NCI-H1092 treated with DMSO at 0.1 percent for 48 hours (cell line): Measurements from ENCODE around the gene SLC7A11.
"Not testable (repeated sequence)": the region's sequence is repeated elsewhere in the genome, so short reads cannot be mapped to it uniquely, and the experiment has no call there.

ENCODE experiments used
- DNase-seq: peaks from one replicate; lab custom pipeline; 2025; lab: John Stamatoyannopoulos, UW

SLC7A11 gene

DNA sequence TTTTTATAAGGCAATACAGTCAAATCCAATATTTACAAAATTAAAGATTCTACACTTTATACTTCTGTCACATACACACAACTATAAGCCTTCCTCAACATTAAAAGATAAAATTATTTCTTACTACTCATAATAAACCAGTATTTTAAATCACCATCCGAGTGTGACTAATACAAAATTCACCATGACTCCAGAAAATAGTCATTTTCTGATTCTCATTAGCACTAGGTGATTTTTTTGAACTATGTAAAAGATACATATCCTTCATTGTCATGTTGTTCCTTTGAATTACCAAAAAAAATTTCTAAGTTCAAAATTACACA lies 646 bp upstream of the SLC7A11 start:
- DNase-seq: no peak

DNA sequence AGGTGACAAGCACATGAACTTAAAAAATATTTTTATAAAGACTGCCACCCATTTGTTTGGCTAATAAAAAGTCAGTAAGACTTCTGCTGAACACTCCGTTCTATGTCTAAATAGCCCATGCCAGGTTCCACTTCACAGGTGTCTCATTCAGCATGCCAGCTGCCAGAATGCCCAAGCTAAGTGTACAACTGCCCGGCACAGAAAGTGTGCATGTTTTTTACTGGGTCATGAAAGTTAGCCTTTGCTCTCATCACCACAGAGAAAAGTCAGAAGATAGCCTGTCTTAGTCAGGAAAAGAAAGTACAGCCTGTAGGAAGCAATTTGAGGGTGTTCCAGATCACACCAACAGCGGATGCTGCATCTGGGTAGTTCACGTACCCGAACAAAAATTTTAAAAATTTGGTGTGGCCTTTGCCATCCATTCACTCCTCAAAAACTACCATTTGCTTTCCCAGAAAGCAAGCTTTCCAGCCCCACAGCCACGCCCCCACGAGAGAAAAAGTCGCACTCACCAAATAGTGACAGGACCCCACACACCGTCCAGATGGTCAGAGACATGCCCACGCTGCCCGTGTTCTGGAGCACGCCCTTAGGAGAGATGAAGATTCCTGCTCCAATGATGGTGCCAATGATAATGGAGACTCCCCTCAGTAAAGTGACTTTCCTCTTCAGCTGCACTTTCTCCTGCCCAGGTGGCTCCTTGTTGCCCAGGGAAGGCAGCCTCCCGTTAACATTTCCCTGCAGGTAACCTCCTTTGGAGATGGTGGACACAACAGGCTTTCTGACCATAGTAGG lies 671 bp downstream of the SLC7A11 start:
- DNase-seq: no peak

GRCh38 chr4:138239491-138239890 lies 2.7 kb downstream of the SLC7A11 start:
- DNase-seq: no peak

DNA sequence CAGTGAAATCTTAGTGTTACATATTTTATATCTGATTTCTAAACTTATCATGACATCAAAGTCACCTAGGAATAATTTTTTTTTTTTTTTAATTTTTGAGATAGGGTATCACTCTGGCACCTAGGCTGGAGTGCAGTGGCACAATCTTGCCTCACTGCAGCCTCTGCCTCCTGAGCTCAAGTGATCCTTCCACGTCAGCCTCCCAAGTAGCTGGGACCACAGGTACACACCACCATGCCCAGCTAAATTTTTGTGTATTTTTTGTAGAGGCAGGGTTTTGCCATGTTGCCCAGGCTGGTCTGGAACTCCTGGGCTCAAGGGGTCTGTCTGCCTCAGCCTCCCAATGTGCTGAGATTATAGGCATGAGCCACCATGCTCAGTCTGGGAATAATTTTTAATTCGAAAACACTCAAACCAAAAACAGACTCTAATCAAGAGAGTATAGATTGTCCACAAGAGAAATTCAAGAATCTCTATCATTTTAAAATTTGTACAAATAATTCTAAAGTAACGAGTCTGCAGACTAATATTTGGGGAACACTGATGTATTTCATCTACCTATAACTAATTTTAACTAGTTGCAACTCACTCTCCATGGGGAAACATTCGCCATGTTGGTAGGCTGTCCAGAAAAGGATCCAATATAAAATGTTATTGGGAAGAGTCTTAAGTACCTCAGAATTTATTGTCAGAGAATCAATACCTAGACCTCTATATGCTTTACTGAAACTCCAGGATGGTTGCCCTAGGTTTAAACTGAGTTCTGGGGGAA lies 3.4 kb downstream of the SLC7A11 start:
- DNase-seq: no peak

DNA sequence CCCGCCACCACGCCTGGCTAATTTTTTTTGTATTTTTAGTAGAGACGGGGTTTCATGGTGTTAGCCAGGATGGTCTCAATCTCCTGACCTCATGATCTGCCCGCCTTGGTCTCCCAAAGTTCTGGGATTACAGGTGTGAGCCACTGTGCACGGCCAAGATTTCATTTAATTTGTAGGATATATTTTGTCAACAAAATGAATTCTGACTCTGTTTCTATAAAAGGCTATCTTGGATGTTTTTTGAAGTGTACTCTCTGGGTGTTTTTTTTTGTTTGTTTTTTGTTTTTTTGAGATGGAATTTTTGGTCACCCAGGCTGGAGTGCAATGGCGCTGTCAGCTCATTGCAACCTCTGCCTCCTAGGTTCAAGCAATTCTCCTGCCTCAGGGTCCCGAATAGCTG lies 5.0 kb downstream of the SLC7A11 start:
- not testable (repeated sequence) for DNase-seq

DNA sequence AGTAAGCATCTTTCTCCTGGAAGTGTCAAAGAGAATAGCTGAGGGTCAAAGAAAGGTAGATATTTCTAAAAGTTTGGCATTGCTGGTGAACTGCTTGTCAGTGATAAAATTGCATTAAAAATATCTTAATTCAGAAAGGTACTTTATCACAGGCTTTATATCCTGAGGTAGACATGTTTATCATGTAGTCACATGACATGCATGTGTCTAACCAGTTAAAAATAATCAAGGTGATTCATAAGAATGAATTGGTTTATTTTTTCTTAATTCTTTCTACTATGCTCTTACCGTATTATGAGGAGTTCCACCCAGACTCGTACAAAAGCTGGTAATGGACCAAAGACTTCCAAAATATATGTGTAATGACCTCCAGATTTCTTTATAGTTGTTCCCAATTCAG lies 6.1 kb downstream of the SLC7A11 start:
- DNase-seq: no peak

DNA sequence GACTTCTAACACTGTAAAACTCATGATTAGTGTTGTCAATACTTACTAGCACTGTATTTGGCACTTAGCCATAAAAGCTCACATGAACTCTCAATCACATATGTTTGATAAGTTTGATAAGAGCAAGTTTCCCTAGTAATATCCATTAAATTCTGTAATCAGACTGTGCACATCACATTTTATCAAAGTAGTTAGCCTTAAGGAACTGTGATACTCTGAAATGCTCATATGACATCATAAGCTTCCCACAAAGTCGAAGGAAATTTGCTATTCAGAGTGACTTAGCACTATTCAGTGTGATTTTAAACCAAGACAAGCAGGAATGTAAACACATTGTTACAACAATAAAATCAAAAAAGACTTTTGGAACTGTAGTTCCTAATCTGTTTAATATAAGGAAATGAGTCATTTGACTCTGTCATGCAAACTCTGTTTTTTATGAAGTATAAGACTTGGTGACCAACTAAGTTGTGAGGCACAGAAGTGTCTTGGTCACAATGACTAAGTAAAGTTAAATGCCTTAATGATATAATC lies 6.7 kb downstream of the SLC7A11 start:
- no peak for DNase-seq

DNA sequence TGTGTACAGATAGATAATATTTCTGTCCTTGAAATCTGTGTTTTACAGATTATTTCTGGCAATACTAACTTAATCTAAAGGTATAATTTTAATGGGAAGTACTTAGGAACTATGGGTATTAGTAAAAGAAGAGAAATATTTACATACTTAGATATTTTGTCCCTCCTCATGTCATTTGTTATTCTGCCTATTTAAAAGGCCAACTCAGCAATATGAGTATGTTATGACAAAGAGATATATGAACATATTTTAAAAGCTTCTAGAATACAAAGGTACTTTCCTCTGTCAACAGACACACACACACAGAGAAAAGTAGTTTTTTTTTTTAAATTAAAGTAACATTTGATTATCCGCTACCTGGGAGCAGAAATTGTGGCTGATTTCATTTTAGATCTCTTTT lies 7.9 kb downstream of the SLC7A11 start:
- DNase-seq: no peak

- DNase-seq: no peak
Measured at GRCh38 chr4:138233313-138234034, 8.7 kb downstream of the SLC7A11 start.

GRCh38 chr4:138232364-138232763 lies 9.8 kb downstream of the SLC7A11 start:
- DNase-seq: no peak

DNA sequence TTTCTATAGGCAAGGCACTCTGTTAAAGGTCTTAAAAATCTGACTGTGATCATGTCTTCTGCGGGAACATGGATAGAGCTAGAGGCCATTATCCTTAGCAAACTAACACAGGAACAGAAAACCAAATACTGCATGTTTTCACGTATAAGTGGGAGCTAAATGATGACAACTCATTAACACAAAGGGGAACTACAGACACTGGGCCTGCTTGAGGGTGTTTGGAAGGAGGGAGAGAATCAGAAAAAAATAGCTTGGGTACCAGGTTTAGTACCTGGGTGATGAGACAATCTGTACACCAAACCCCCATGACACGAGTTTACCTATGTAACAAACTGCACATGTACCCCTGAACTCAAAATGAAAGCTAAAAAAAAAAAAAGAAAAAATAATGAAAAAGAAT lies 12.1 kb downstream of the SLC7A11 start:
- no peak for DNase-seq

GRCh38 chr4:138229160-138229559 lies 13.0 kb downstream of the SLC7A11 start:
- DNase-seq: no peak

DNA sequence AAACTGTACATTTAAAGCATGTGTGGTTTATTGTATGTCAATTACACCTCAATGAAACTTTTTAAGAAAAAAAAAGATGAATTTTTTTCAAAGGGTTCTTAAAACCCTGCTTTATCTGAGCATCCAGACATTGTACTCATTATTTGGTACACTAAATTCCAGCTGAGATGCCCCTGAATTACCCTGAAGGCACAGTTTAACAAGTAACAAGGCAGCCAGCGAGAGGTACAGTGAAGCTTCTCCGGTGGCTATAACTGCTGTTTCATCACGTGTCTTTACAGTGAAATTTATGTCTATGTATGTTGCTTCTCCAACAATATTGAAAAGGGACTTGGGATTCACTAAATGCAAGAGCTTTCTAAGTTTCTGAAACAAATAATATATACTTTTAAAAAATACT lies 15.8 kb downstream of the SLC7A11 start:
- DNase-seq: no peak

DNA sequence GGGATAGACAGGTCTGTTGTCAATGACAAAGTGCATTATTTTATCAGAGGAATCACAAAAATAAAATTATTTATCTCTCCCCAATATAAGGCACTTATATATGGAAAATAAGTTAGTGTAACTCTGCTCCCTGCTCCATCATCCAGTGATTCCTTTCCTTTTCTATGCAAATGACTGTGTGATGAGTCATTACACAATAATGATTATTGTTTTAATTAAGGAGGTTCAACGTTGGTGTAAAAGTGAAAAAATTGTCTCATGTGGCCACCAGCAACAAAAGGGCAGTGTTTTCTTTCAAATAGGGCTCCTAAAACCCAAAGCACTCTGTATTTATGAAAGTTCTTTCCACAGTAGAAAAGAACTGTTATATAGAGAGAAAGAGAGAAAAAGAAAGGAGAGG lies 16.7 kb downstream of the SLC7A11 start:
- DNase-seq: no peak

DNA sequence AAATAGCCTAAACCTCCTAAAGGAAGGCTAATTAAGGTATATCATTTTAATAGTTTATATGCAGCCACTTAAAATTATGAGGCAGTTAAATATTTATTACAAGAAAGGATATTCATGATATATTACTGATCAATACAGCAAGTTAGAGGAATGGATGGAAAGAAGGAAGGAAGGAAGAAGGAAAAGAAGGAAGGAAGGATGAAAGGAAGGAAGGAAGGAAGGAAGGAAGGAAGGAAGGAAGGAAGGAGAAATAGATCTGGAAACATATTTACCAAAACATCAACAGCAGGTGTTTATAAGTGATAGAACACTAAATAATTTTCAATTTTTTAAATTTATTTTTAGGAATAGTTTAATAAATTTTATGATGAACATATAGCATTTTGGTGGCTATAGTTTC lies 17.5 kb downstream of the SLC7A11 start:
- no peak for DNase-seq

- no peak for DNase-seq
Measured at GRCh38 chr4:138223231-138223910, 18.8 kb downstream of the SLC7A11 start.

DNA sequence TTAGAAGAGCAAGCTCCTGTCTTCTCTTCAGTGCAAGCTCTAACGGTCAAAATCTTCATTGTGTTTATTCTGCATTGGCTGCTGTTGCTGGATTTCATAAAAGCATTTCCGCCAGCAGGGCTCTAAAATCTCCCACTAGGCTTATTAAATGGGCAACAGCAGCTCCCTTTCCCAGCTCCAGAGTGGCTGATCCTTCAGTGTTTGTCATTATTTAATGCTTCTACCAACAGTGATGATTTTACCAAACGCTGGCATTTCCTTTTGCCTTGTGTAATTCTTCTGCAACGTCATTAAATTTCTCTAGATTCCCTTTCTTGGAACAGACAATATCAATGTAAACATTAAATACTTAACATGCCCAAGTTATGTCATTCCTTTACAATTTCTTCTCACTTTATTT lies 20.1 kb downstream of the SLC7A11 start:
- peak; percentile 48 for DNase-seq

DNA sequence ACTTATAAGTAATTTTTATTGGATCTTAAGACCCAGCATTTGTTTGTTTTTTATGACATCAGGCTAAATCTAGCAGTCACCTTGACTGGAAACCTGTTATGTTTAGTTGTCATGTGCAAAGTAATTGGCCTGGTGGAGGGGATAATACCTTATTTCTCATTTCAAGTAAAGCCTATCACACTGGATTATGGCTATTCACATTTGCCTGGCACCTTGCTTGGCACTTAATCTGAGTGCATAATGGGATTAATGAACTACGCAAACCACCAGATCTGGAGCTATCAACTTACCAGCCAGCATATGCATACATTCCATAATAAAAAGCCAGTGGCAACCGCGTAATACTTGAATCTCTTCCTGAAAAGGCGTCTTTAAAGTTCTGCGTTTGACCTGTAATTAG lies 23.2 kb downstream of the SLC7A11 start:
- DNase-seq: no peak

GRCh38 chr4:138217567-138217966 lies 24.6 kb downstream of the SLC7A11 start:
- no peak for DNase-seq

- DNase-seq: no peak
Measured at GRCh38 chr4:138216272-138216867, 25.8 kb downstream of the SLC7A11 start.

GRCh38 chr4:138210576-138210975 lies 31.6 kb downstream of the SLC7A11 start:
- DNase-seq: not testable (repeated sequence)

DNA sequence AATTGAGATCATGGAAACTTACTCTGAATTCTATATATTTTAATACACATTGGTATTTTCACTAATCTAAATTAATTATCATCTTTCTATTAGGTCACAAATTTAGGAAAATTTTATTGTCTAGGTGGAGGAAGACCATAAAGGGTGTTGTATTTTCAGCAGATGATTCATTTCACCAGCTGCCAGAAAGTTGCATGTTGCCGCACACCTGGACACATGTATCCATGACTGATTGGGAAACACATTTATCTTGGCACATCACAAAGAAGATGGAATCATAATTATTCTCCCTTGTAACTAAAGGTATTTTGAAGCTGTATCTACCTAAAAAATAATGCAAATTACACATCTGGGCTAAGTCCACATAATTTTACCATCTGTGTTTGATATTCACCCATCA lies 33.1 kb downstream of the SLC7A11 start:
- no peak for DNase-seq
